Tibial artery (tissue), 4 donors: Measurements from ENCODE around the gene TUBA4B.
A peak's percentile ranks its signal among the peaks of the same experiment; 100 is the strongest.

Experiments
- DNase-seq, 2 donors: peaks; one replicate each; pipeline ENCODE4 v3.0.0-alpha.2; 2019
- H3K27ac ChIP-seq, 2 donors: fragments of 200-600 bp; sonication (generic) in 1 of 2; 1 replicate in 1 of 2; 2 replicates in 1 of 2; pipeline ENCODE4 v1.5.1; 2018 to 2019; ENCODE audit warnings: mild to moderate bottlenecking in 1 of 2
- H3K27me3 ChIP-seq, 2 donors: fragments of 200-600 bp; sonication (generic) in 1 of 2; one replicate each; pipeline versions ENCODE4 v1.5.1 to v1.6.0; 2016 to 2019
- H3K36me3 ChIP-seq, 3 donors: fragments of 200-600 bp; sonication (generic) in 2 of 3; one replicate each; pipeline ENCODE4 v1.5.1; 2016 to 2019; ENCODE audit warnings: mild to moderate bottlenecking in 2 of 3
- H3K4me1 ChIP-seq, 4 donors: fragments of 200-600 bp; sonication (generic) in 2 of 4; 1 replicate in 3 of 4; 2 replicates in 1 of 4; pipeline ENCODE4 v1.5.1; 2016 to 2019
- H3K4me3 ChIP-seq, 2 donors: fragments of 200-600 bp; sonication (generic) in 1 of 2; 1 replicate in 1 of 2; 2 replicates in 1 of 2; pipeline ENCODE4 v1.5.1; 2018 to 2019; ENCODE audit warnings: mild to moderate bottlenecking in 2 of 2
- H3K9me3 ChIP-seq, 3 donors: fragments of 200-600 bp; sonication (generic) in 1 of 3; one replicate each; pipeline ENCODE4 v1.5.1; 2016 to 2019
- intact Hi-C: fragments of 100-400 bp; cut with DNase I; formaldehyde crosslinking; loops from one replicate; pipeline ENCODE4 v1.15.0; 2023; ENCODE audit warnings: low total_unique reads
- TF ChIP-seq, protein P1 (sequence below), 2 experiments: fragments of 200-600 bp in 1 of 2; fragments of 450-650 bp in 1 of 2; IDR thresholded peaks; one replicate each; pipeline ENCODE4 v1.5.1; 2017 to 2019; ENCODE audit warnings: antibody characterized with exemption in 2 of 2, mild to moderate bottlenecking in 1 of 2, moderate library complexity in 1 of 2

The TUBA4B gene

GRCh38 chr2:219277703-219278654 is 24.9 kb downstream of the TUBA4B start:
- peak; percentile 69 to 89 for DNase-seq
- Histone ChIP-seq H3K27ac (peak overlapping the region; percentile 98 to 99), H3K27me3 (no peaks in the 10 kb centered on the region), H3K9me3 (no peaks in the 10 kb centered on the region), H3K36me3 (peaks cover 21 to 26% (median 26%) of the 10 kb centered on the region in 3 donors), H3K4me3 (no peak overlapping the region), H3K4me1 (peaks cover 0 to 53% (median 40%) of the 10 kb centered on the region in 4 donors)
- TF ChIP-seq, protein P1, sequence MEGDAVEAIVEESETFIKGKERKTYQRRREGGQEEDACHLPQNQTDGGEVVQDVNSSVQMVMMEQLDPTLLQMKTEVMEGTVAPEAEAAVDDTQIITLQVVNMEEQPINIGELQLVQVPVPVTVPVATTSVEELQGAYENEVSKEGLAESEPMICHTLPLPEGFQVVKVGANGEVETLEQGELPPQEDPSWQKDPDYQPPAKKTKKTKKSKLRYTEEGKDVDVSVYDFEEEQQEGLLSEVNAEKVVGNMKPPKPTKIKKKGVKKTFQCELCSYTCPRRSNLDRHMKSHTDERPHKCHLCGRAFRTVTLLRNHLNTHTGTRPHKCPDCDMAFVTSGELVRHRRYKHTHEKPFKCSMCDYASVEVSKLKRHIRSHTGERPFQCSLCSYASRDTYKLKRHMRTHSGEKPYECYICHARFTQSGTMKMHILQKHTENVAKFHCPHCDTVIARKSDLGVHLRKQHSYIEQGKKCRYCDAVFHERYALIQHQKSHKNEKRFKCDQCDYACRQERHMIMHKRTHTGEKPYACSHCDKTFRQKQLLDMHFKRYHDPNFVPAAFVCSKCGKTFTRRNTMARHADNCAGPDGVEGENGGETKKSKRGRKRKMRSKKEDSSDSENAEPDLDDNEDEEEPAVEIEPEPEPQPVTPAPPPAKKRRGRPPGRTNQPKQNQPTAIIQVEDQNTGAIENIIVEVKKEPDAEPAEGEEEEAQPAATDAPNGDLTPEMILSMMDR (IDR thresholded peaks at IDR 0.05) = peak; percentile 94 to 99
- intact Hi-C loops = loop anchor here (2.0 kb wide), 1 partner anchor 17 kb away; no protein-coding TSS in a partner anchor

DNA sequence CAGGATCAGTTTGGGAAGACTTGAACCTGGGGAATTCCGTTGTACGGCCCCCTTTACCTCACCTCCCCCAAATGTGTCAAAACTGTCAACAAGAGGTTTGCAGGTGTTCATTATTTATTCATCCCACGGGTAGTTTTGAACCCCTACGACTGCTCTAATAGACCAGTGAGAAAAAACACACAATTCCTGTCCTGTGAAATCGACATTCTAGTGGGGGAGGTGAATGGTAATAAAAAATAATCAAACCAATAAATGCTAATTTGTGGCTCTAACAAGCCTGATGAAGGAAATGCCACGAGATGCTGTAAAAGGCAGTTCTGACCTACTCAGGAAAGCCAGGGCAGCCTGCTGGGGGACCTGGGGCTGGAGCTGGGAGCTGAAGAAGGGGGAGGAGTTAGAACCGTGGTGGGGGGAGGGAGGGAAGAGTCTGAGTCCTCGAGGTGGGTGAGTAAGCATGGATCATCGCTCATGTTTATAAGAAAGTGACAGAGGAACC is 25.7 kb downstream of the TUBA4B start:
- Histone ChIP-seq H3K4me1 (peaks cover 0 to 52% (median 40%) of the 10 kb centered on the region in 4 donors), H3K36me3 (peaks cover 28 to 33% (median 33%) of the 10 kb centered on the region in 3 donors), H3K4me3 (peak overlapping the region; percentile 80 to 94), H3K9me3 (no peaks in the 10 kb centered on the region), H3K27me3 (no peaks in the 10 kb centered on the region), H3K27ac (peak overlapping the region; percentile 98 to 99)
- DNase-seq = no peak
- TF ChIP-seq, protein P1 (IDR thresholded peaks at IDR 0.05) = no peak
- intact Hi-C loops = loop anchor here (2.0 kb wide), 1 partner anchor 16 kb away; no protein-coding TSS in a partner anchor

GRCh38 chr2:219279151-219279915 is 26.3 kb downstream of the TUBA4B start, which contains the start of gene DNAJB2:
TSS of gene DNAJB2 (plus strand) at chr2:219279366. CDS start at chr2:219279834, 468 bp downstream.
- H3K27me3 ChIP-seq = no peaks in the 10 kb centered on the region
- H3K27ac ChIP-seq = peak within 1 kb of the TSS; percentile 98 to 99
- intact Hi-C loops = loop anchor here (2.0 kb wide), 1 partner anchor 15 kb away; no protein-coding TSS in a partner anchor
- TF ChIP-seq, protein P1 (IDR thresholded peaks at IDR 0.05) = no peak
- H3K4me1 ChIP-seq = peaks cover 0 to 48% (median 37%) of the 10 kb centered on the region in 4 donors
- peak within 1 kb of the TSS; percentile 80 to 94 for H3K4me3 ChIP-seq
- peak; percentile 99 to 100 for DNase-seq
- H3K9me3 ChIP-seq = no peaks in the 10 kb centered on the region
- H3K36me3 ChIP-seq = peaks cover 33 to 39% (median 39%) of the 10 kb centered on the region in 3 donors

GRCh38 chr2:219279916-219280516 is 27.0 kb downstream of the TUBA4B start:
- H3K36me3 ChIP-seq = peaks cover 40 to 46% (median 46%) of the 10 kb centered on the region in 3 donors
- H3K27me3 ChIP-seq = no peaks in the 10 kb centered on the region
- TF ChIP-seq, protein P1 (IDR thresholded peaks at IDR 0.05) = peak in 1 of 2 experiments; percentile 8
- peak overlapping the region; percentile 80 to 94 for H3K4me3 ChIP-seq
- peaks cover 0 to 52% (median 34%) of the 10 kb centered on the region in 4 donors for H3K4me1 ChIP-seq
- peak in 1 of 2 donors; percentile 78 for DNase-seq
- H3K27ac ChIP-seq = peak overlapping the region; percentile 98 to 99
- intact Hi-C loops = loop anchor here (2.0 kb wide), 1 partner anchor 15 kb away; no protein-coding TSS in a partner anchor
- no peaks in the 10 kb centered on the region for H3K9me3 ChIP-seq
